HG02885 (cell line): ENCODE results near the gene ATP5MC3.

Experiments used
- ATAC-seq: cut with Tn5 transposase; IDR thresholded peaks from one replicate; pipeline ENCODE4 v1.9.1; 2021; ENCODE audit warnings: mild to moderate bottlenecking; ENCODE audit not compliant: unreplicated experiment, poor library complexity

The ATP5MC3 gene

GRCh38 chr2:175126661-175127060 lies 54.8 kb downstream of the ATP5MC3 start:
- ATAC-seq: no peak
